Epithelial cell of esophagus (primary cell): ENCODE data around the gene DNASE1L1.

Experiments
- DNase-seq: peaks from one replicate; pipeline ENCODE4 v3.0.0; 2010; ENCODE audit warnings: low read depth
- H3K4me3 ChIP-seq: 2 replicates; pipeline ENCODE4 v1.5.1; 2011; ENCODE audit warnings: mild to moderate bottlenecking, low read length, control low read depth
- CTCF ChIP-seq: IDR thresholded peaks from 2 replicates; pipeline ENCODE4 v1.5.1; 2011; ENCODE audit warnings: low read depth, mild to moderate bottlenecking, low read length, control low read depth, inconsistent platforms; ENCODE audit not compliant: insufficient read depth; ENCODE audit errors: missing control alignments

DNASE1L1 gene

GRCh38 chrX:154352012-154352401, 57.0 kb downstream of the DNASE1L1 start:
- no peak for TF ChIP-seq CTCF
- no peak for DNase-seq

More at GRCh38 chrX:154352012-154352401, 57.0 kb downstream of the DNASE1L1 start:
- H3K4me3 ChIP-seq = no peak overlapping the region
